Measurements from ENCODE around the gene TM7SF2. TPM values are rescaled to one million over a fixed set of nuclear protein-coding genes. Genes with fewer than 3 reads are reported as not detected.
"Not testable (repeated sequence)": the region's sequence is repeated elsewhere in the genome, so short reads cannot be mapped to it uniquely, and the experiment has no call there.

TM7SF2 gene
- total RNA-seq, 1 donor from 2014 or later = 25.4 TPM

- Mint-ChIP-seq H3K27me3 (no peaks in the 10 kb centered on the region), H3K4me3 (no peak overlapping the region), H3K4me1 (peaks cover 40% of the 10 kb centered on the region), H3K9me3 (no peaks in the 10 kb centered on the region), H3K36me3 (ENCODE audit: low read depth) (no peaks in the 10 kb centered on the region), H3K27ac (no peak overlapping the region)
- ChIA-PET CTCF (no interaction called here), POLR2A (no interaction called here)
- TF ChIP-seq CTCF (IDR thresholded peaks at IDR 0.05) = no peak
- no peak for DNase-seq
- no peak for ATAC-seq (ENCODE audit: low read depth)
- intact Hi-C loops (cut with micrococcal nuclease) = no loop called here
These were observed 30.3 kb downstream of the TM7SF2 start for GRCh38 chr11:65141896-65142494.

- POLR2A ChIA-PET = interaction anchor here (0.6 to 1.9 kb wide), 4 partner anchors 13 to 187 kb away, joined by 3 to 10 read pairs (median 4); partner anchors contain the start of genes FAU, MRPL49 and SYVN1
- intact Hi-C loops (cut with micrococcal nuclease) = no loop called here
- Mint-ChIP-seq H3K4me1 (peaks cover 39% of the 10 kb centered on the region), H3K27me3 (no peaks in the 10 kb centered on the region), H3K4me3 (no peak overlapping the region), H3K27ac (no peak overlapping the region), H3K9me3 (no peaks in the 10 kb centered on the region), H3K36me3 (ENCODE audit: low read depth) (no peaks in the 10 kb centered on the region)
- CTCF ChIA-PET = interaction anchor here (1.4 kb wide), 1 partner anchor 33 kb away, joined by 3 read pairs; no protein-coding TSS in a partner anchor
- no peak for TF ChIP-seq CTCF (IDR thresholded peaks at IDR 0.05)
- ATAC-seq (ENCODE audit: low read depth) (no peak), DNase-seq (no peak)
These were observed 35.8 kb downstream of the TM7SF2 start for GRCh38 chr11:65147352-65148075.

GRCh38 chr11:65148657-65149056 lies 37.0 kb downstream of the TM7SF2 start:
- no peak overlapping the region for H3K27ac Mint-ChIP-seq
- no peak for TF ChIP-seq CTCF (IDR thresholded peaks at IDR 0.05)
- H3K9me3 Mint-ChIP-seq = no peaks in the 10 kb centered on the region
- H3K27me3 Mint-ChIP-seq = no peaks in the 10 kb centered on the region
- no peak overlapping the region for H3K4me3 Mint-ChIP-seq
- ATAC-seq (ENCODE audit: low read depth) (no peak), DNase-seq (no peak)
- intact Hi-C loops (cut with micrococcal nuclease) = no loop called here
- ChIA-PET POLR2A (interaction anchor here (0.7 to 1.6 kb wide), 2 partner anchors 13 to 43 kb away, joined by 6 to 9 read pairs; no protein-coding TSS in a partner anchor), CTCF (interaction anchor here (1.4 kb wide), 1 partner anchor 31 kb away, joined by 3 read pairs; no protein-coding TSS in a partner anchor)
- H3K4me1 Mint-ChIP-seq = peaks cover 42% of the 10 kb centered on the region
- H3K36me3 Mint-ChIP-seq (ENCODE audit: low read depth) = no peaks in the 10 kb centered on the region

GRCh38 chr11:65150131-65150508 lies 38.4 kb downstream of the TM7SF2 start:
- H3K27ac Mint-ChIP-seq; H3K27me3 Mint-ChIP-seq; H3K4me3 Mint-ChIP-seq; ATAC-seq (ENCODE audit: low read depth); DNase-seq; H3K36me3 Mint-ChIP-seq (ENCODE audit: low read depth); intact Hi-C loops (cut with micrococcal nuclease); CTCF ChIA-PET; H3K9me3 Mint-ChIP-seq: not testable (repeated sequence)
- H3K4me1 Mint-ChIP-seq = peaks cover 41% of the 10 kb centered on the region
- POLR2A ChIA-PET = interaction anchor here (1.6 kb wide), 1 partner anchor 15 kb away, joined by 6 read pairs; no protein-coding TSS in a partner anchor

GRCh38 chr11:65150509-65151299 lies 39.0 kb downstream of the TM7SF2 start:
- Mint-ChIP-seq H3K9me3 (no peaks in the 10 kb centered on the region), H3K27me3 (no peaks in the 10 kb centered on the region), H3K36me3 (ENCODE audit: low read depth) (no peaks in the 10 kb centered on the region), H3K4me1 (peaks cover 35% of the 10 kb centered on the region), H3K27ac (no peak overlapping the region), H3K4me3 (no peak overlapping the region)
- ATAC-seq (ENCODE audit: low read depth) = peak; percentile 53
- intact Hi-C loops (cut with micrococcal nuclease) = no loop called here
- no peak for DNase-seq
- ChIA-PET CTCF (no interaction called here), POLR2A (interaction anchor here (1.6 to 2.3 kb wide), 2 partner anchors 15 to 16 kb away, joined by 6 to 15 read pairs; partner anchors contain the start of gene SYVN1)
- TF ChIP-seq CTCF (IDR thresholded peaks at IDR 0.05) = no peak

Data from activated B cell treated with CpG ODN at 0.5 μM for 24 hours (primary cell).